Dermis blood vessel endothelial cell (primary cell): ENCODE results near the gene ZFP36L2. TPM values are rescaled to one million over a fixed set of nuclear protein-coding genes. Genes with fewer than 3 reads are reported as not detected.
"Not testable (repeated sequence)": the region's sequence is repeated elsewhere in the genome, so short reads cannot be mapped to it uniquely, and the experiment has no call there.

Source experiments
- DNase-seq: peaks from one replicate; pipeline ENCODE4 v3.0.0; 2010
- total RNA-seq: library from RNA; depleted of rRNA; stranded (reverse); fragments of >200 nt; gene quantifications from 2 replicates; pipeline ENCODE4 v1.2.3, GENCODE V29; 2014

The ZFP36L2 gene
- total RNA-seq, 1 donor from 2014 or later: 13.1 TPM

GRCh38 chr2:43206602-43207001, 19.8 kb downstream of the ZFP36L2 start:
- no peak for DNase-seq

DNA sequence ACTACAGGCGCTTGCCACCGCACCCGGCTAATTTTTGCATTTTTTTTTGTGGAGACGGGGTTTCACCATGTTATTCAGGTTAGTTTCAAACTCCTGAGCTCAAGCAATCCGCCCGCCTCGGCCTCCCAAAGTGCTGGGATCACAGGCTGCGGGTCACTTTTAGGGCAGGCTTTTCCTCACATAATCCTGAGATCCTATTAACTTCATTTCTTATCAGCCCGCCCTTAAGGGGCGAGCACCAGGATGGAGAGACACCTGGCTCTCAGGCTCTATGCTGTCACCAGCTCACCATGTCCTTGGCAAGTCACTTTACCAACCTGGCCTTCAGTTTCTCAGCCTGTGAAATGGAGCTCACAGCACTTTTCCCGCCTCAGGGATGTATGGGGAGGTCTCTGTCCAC, 23.0 kb downstream of the ZFP36L2 start:
- no peak for DNase-seq

GRCh38 chr2:43202289-43202688, 24.1 kb downstream of the ZFP36L2 start:
- DNase-seq: no peak

DNA sequence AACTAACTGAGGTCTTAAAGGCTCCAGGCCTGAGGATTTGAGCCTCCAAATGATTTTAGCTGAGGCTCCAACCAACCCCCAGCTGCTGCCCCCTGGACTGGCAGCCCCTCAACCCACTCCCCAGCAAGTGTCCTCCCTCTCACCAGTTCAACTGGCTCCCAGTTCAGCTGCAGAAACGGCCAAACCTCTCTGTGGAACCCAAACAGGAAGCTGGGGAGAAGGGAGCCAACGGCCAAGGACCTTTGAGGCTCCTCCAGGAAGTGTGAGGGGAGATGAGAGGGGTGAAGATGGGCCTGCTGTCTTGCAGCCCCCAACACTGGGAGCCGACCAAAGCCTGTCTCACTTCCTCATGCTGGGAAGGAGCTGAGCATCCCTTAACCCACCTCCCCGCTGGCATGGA, 24.9 kb downstream of the ZFP36L2 start:
- no peak for DNase-seq

GRCh38 chr2:43201016-43201415, 25.4 kb downstream of the ZFP36L2 start:
- no peak for DNase-seq

GRCh38 chr2:43199492-43200488, 26.6 kb downstream of the ZFP36L2 start:
- DNase-seq: no peak

GRCh38 chr2:43198263-43198662, 28.1 kb downstream of the ZFP36L2 start:
- no peak for DNase-seq

DNA sequence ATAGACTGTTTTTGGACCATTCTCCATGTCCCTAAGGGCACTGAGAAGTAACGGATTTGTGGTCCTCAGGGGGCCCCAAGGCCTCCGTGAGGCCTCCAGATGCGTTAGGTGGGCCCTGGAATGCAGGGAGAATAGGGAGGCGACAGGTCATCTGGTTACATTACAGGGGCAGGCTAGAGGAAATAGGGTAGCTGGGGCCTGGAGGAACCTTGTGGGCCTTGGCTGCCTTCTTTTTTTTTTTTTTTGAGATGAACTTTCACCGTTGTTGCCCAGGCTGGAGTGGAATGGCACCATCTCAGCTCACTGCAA, 28.9 kb downstream of the ZFP36L2 start:
- DNase-seq: no peak

DNA sequence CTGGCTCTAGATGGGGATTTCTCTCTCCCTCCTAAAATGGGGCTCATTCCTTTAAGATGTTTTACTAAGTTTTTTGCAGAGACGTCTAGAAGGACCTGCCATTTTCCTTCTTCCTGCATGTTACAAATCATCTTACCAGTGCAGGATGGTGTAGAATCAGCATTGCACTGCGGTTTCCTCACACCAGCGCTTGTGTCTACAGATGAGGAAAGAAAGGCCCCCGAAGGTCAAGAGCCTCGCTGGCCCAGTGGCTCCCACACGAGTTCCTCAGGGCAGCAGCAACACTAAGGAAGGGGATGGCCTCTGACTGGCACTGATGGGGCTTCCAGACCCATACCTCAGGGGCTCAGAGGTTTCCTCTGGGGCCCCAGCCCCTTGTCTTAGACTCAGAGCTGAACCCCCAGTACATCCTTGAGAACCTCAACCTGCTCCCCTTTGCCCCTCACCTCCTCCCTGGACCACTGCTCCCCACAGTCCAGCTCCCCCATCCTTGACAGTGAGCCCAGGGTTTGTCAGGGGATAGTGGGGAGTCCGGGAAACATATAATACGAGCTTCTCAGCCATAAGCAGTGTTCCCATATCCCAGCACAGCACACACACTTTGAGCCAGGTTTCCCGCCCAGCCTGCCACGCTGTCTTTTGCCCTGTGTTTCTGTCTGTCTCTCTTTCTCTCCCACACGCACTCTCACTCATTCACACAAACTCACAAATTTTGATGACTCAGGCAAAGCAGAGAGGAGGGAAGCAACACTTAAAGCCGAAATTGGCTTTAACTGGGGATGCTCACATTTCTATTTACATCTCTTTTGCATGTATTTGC, 29.4 kb downstream of the ZFP36L2 start:
- DNase-seq: no peak

DNA sequence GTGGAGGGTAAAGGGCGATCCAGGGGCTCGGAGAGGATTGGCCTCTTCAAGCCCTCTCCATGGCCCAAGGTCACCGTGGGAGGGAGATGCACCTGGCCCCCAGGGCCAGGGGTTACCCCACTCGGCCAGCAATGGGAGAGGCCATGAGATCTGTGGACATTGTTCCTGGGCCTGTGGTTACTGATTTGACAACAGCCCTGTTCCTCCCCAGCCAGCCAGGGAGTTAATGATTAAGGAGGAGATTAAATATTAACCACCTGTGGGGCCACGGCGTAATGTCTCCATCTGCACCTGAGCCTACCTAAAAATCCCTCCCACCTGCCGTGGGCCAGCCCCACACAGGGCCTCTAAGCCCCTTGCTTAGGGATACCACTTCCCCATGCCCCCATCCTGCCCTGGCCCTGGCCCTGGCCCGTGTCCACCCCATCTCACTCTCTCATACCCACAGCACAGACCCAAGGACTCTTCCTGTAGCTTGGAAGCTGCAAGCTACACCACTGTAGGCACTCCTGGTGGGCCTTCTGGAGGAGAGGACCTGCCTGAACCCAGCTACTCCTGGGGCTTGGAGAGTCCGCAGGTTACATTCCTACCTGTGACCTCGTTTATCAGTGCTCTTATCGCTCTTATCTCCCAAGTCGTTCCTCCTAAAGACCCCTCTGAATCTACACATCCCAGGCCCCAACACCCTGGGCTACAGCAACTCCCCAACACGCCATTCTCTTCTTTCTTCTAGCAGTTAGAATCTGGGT, 32.1 kb downstream of the ZFP36L2 start:
- no peak for DNase-seq

- DNase-seq: no peak
These were observed 32.7 kb downstream of the ZFP36L2 start for GRCh38 chr2:43193652-43194120.

DNA sequence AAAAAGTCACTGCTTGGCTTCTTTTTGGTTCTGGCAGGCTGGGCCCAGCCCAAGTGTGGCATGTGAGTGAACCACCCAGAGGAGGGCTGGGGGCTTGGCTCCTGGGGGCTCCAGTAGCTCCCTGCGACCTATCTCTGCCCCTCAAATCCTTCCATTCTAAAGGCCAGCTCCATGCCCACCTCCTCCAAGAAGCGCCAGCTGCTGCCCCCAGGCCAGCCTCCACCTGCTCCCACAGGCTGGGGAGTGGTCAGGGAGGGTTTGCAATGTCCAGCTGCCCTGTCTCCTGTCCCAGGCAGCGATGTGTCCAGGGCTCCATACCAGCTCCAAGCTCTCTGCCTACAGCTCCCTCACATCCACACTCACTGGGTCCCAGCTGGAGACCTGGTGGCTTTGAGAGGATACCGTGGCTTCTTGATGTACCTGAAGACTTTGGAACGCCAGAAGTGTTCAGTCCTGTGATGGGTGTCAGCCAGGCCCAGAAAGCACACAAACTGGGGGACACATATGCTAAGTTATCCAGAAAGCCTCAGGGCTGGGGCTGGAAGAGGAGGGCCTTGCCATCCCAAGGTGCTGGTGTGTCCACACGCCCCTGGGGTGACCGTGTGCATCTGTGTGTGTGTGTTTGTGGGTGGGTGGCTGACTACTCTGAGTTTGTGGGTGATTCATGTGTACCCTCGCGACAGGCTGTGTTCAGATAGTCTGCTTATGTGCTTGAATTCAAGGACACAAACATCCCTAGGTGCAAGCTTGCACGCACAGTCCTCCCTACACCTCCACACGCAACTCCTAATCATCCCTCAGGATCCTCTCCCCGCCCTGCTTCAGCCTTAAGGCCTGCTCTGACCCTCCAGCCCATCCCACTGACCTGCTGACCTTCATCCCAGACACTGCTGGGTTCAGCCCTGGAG, 33.4 kb downstream of the ZFP36L2 start:
- no peak for DNase-seq

- DNase-seq: no peak
These were observed 34.4 kb downstream of the ZFP36L2 start for GRCh38 chr2:43191947-43192516.

DNA sequence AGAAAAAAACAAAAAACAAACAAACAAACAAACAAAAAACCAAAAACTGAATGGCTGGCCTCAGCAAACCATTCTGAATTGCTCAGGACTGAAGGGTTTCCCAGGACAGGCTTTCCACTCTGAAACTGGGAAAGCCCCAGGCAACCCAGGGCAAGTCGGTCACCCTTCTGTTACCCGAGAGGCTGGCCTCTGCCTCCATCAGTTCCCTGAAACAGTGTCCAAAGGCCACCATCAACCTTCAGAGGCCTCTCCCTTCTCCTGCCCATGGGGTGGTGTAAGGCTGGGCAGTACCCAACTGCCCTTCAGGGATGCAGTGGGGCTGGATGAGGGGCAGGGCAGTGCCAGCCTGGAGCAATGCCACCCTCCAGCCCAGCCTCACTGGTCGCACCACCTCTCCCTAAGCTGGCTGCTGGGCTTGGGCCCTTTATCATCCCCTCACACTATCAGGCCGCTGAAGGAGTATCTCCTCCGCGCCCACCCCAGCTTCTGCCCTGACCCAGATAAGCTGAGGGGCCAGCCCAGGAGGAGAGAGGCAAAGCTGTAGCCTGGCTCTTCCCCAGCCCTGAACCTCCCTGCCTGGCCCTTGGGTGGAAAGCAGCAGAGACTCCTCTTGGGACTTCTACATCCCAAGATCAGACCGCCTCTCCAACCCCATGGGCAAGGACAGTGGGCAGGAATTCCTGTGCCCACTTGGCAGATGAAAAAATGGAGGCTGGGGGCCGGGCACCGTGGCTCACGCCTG, 35.9 kb downstream of the ZFP36L2 start:
- DNase-seq: no peak

DNA sequence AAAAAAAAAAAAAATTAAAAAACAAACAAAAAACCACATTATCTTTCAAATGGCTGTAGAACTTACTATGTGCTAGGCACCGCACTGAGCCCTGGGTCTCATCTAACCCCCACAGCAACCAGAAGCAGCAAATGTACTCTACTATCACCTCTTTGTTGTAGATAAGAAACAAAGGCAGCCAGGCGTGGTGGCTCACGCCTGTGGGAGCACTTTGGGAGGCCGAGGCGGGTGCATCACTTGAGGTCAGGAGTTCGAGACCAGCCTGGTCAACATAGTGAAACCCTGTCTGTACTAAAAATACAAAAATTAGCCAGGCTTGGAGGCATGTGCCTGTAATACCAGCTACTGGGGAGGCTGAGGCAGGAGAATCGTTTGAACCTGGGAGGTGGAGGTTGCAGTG, 36.5 kb downstream of the ZFP36L2 start:
- not testable (repeated sequence) for DNase-seq

DNA sequence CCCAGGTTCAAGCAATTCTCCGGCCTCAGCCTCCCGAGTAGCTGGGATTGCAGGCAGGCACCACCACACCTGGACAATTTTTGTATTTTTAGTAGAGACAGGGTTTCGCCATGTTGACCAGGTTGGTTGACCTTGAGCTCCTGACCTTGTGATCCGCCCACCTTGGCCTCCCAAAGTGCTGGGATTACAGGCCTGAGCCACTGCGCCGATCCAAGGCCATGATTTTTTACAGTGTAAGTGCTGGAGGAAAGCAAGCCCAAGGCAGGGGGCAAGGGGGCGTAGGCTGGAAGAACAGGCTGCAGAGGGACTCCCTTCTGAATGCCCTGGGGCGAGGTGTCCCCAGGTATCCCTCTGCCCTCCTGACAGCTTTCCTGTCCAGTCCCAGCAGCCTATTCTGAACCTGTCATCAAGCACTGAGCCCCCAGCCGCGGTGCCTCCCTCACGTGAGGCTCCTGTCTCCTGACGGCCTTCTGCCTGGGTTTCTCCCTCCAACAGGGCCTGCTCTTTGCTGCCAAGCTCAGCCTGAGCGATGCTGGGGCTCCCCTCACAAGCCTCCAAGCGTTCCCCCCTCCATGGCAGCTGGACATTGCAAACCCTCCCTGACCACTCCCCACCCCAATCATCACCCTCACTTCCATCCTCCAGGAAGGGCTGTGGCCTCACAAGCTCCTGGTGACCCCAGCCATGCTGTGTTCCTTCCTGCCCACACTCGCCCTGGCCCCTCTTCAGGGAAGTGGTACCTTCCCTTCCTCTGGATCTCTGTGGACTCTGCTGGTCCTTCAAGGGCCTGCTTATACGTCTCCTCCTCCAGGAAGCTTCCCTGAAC, 37.6 kb downstream of the ZFP36L2 start:
- no peak for DNase-seq

DNA sequence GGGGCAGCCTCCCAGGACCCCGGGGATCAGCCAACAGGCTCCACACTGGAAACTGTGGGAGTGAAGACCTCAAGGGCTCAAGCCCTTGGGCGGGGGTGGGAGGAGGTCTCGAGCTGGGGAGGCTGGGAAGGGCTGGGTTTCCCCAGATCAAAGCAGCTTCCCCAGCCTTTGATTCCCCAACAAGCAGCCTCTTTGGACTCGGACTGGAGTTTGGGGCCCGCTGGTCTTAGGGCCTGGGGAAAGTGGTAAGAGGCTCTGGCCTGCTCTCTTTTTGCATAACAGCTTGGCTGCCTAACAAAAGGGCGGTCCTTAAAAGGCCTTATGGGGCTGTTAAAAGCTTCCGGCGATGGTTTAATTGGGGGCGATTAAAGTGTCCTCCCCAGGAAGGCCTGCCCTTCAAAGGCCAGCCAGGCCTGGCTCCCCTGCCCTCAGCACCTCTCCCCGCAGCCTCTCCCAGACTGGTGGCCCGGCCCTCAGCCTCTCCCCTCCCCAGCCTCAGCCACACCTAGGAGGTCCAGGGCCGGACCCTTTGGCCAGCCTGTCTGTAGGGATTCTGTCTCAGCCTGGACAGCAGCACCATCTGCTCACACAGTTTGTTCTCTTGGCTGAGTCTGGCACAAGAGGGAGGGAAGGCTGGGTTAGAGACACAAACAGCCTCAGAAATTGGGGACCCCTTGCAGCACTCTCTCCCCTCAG, 39.6 kb downstream of the ZFP36L2 start:
- no peak for DNase-seq

DNA sequence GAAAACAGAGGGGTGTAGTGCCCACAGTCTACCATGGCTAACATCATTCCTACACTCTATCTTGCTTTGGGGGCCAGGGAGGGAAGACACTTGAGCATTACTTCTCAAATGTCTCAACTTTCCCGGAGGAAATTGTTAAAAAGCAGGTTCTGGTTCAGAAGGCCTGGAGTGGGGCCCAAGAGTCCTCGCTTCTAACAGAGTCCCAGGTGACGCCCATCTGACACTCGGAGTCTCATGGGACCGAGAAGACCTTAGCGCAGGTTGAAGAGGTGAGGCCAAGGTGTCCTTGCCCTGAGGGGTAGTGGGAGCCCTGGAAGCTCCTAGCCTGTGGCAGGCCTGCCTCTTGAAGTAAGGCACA, 40.1 kb downstream of the ZFP36L2 start:
- DNase-seq: no peak

DNA sequence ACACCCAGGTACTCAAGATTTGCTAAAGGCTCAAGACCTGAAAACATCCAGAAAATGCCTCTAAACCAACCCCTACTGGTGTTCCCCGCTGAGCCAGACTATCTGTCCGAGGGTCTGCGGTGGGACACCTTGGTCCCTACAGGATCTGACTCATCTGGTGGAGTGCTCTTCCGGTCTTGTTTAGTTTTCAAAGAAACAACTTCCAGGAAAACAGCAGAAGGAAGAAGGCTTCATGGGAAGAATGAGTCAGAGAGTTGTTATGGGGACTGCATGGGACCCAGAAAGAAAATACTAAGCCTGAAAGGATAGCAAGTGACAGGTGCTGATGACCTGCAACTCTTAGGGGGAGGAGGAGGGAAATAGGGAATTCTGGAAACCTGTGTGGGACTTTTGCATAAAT, 41.3 kb downstream of the ZFP36L2 start:
- DNase-seq: peak; percentile 25
